ENCODE data around the gene LRP1B.

Gene LRP1B

DNA sequence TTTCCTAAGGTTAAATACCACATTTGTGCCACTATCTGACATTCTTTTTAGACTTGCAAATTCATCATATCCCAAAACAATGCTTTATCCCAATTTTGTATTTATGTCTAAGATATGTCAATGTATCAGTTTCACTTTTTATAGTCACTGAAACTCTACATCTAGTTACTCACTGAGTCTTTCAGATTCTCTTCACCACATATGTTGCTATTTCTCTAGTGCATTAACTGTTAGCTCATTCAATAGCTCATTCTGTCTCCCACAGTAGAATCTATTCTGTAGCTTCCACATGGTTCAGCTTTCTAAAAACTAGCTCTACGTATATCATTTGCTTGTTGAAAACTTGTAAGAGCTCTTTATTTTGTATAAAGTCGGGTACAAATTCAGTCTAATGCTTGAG, 1930.1 kb downstream of the LRP1B start:
- ChIA-PET POLR2A (no interaction called here), CTCF (no interaction called here)
- DNase-seq (ENCODE audit: extremely low spot score), result no peak
- TF ChIP-seq, protein P1, sequence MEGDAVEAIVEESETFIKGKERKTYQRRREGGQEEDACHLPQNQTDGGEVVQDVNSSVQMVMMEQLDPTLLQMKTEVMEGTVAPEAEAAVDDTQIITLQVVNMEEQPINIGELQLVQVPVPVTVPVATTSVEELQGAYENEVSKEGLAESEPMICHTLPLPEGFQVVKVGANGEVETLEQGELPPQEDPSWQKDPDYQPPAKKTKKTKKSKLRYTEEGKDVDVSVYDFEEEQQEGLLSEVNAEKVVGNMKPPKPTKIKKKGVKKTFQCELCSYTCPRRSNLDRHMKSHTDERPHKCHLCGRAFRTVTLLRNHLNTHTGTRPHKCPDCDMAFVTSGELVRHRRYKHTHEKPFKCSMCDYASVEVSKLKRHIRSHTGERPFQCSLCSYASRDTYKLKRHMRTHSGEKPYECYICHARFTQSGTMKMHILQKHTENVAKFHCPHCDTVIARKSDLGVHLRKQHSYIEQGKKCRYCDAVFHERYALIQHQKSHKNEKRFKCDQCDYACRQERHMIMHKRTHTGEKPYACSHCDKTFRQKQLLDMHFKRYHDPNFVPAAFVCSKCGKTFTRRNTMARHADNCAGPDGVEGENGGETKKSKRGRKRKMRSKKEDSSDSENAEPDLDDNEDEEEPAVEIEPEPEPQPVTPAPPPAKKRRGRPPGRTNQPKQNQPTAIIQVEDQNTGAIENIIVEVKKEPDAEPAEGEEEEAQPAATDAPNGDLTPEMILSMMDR (IDR thresholded peaks at IDR 0.05; ENCODE audit: control extremely low read depth, extremely low read depth, low read depth, missing control alignments), result no peak

DNA sequence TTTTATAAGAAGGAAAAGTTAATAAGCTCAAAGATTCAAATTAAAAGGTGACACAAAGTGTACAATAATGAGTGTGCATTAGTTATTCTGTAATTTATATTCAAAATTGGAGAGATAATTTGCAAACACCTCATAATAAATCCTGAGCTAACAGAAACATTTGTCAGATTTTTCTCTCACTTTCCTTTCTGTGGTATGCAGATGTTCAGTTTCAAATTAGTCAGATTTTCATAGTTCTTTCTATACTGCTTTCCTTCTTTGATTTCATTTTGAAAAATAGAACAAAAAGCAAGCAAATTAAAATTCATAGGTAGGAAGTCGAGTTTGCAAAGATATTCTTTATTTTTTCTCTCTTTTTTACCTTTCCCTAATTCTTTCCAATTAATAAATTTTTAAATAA, 1930.5 kb downstream of the LRP1B start:
- TF ChIP-seq, protein P1 (IDR thresholded peaks at IDR 0.05; ENCODE audit: control extremely low read depth, extremely low read depth, low read depth, missing control alignments), result no peak
- no peak for DNase-seq (ENCODE audit: extremely low spot score)
- POLR2A ChIA-PET, result no interaction called here
- CTCF ChIA-PET, result no interaction called here

DNA sequence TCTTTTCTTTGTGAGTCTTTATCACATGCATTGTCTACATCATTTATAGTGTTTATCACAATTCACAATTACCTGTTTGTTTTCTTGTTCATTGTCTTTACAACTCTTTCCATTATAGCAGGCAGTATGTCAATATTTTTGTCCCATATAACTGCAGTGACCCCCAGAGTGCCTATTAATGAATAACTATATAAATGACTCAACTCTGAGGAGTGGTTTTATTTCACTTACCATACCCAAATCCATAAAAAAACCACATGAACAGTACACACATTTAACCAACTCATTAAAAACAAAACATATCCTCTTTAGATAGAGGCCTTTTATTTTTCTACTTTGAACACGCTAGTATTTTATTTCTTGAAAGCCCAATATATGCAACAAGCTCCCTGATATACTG, 1931.5 kb downstream of the LRP1B start:
- ChIA-PET POLR2A (no interaction called here), CTCF (no interaction called here)
- no peak for DNase-seq (ENCODE audit: extremely low spot score)
- TF ChIP-seq, protein P1 (IDR thresholded peaks at IDR 0.05; ENCODE audit: control extremely low read depth, extremely low read depth, low read depth, missing control alignments), result no peak

DNA sequence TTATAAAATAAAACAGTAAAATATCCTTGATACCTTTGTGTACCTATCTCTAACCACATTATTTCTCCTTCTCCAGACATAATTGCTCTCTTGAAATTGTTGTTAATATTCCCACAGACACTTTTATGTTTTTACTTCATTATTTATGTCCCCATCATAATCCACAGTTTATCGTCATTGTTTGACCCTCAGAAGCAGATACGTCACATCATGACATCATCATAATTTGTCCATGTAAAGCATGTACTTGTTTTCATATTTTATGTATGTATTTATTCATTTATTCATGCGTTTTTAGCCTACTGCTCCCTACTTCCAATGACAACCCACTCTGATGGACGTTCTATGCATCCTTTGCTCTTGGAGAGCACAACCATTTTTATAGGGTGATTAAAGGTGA, 1943.7 kb downstream of the LRP1B start:
- ChIA-PET POLR2A (no interaction called here), CTCF (no interaction called here)
- DNase-seq (ENCODE audit: extremely low spot score), result no peak
- TF ChIP-seq, protein P1 (IDR thresholded peaks at IDR 0.05; ENCODE audit: control extremely low read depth, extremely low read depth, low read depth, missing control alignments), result no peak

DNA sequence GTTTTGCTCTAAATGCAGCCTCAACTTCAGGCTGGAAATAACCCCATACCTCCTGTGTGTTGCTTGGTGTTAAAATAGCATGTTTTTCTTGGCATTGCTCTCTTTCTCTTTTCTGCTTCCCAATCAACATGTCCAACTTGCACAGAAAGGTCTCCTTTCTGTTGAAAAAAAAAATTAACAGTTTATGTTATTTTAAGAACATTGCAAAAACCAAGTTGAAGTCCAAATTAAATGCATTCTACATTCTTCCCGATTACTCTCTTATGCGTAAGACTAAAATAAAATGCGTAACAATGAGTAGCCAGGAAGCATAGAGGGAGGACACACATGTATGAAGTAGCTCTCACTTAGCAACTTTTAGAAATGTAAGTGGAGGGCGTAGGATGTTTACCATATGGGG, 1944.5 kb downstream of the LRP1B start:
- ChIA-PET CTCF (no interaction called here), POLR2A (no interaction called here)
- TF ChIP-seq, protein P1 (IDR thresholded peaks at IDR 0.05; ENCODE audit: control extremely low read depth, extremely low read depth, low read depth, missing control alignments), result no peak
- DNase-seq (ENCODE audit: extremely low spot score), result no peak

DNA sequence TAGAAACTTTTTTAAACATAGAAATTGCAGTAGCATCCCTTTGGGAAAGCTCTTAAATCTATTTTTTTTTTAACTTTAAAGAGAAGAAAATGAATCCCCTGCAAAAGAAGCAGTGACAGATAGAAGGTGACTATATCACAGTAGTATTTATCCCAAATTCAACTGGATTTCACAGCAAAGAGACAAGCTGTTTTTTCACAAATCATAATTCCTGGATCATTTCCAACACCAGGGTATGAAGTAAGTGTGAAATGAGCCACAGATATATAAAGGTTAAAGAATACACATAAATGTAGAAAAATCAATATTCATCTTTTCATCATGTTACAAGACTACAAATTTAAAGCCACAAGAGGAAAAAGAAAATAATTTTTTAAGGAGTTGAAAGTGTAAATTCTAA, 1945.7 kb downstream of the LRP1B start:
- TF ChIP-seq, protein P1 (IDR thresholded peaks at IDR 0.05; ENCODE audit: control extremely low read depth, extremely low read depth, low read depth, missing control alignments), result no peak
- no peak for DNase-seq (ENCODE audit: extremely low spot score)
- POLR2A ChIA-PET, result no interaction called here
- CTCF ChIA-PET, result no interaction called here

All from GM10248 (cell line).